MM.1S (cell line): ENCODE data around the gene E4F1.

ENCODE experiments used
- CTCF ChIP-seq: fragments of 300-600 bp; sonication (generic); IDR thresholded peaks from 2 replicates; pipeline ENCODE4 v1.5.1; 2016; ENCODE audit warnings: antibody characterized with exemption, low read length, mixed read lengths
- EZH2 ChIP-seq: fragments of 300-600 bp; sonication (generic); optimal IDR thresholded peaks from 2 replicates; pipeline ENCODE3; 2017; ENCODE audit warnings: low read depth, mild to moderate bottlenecking, antibody characterized with exemption, low read length, mixed read lengths

DNA sequence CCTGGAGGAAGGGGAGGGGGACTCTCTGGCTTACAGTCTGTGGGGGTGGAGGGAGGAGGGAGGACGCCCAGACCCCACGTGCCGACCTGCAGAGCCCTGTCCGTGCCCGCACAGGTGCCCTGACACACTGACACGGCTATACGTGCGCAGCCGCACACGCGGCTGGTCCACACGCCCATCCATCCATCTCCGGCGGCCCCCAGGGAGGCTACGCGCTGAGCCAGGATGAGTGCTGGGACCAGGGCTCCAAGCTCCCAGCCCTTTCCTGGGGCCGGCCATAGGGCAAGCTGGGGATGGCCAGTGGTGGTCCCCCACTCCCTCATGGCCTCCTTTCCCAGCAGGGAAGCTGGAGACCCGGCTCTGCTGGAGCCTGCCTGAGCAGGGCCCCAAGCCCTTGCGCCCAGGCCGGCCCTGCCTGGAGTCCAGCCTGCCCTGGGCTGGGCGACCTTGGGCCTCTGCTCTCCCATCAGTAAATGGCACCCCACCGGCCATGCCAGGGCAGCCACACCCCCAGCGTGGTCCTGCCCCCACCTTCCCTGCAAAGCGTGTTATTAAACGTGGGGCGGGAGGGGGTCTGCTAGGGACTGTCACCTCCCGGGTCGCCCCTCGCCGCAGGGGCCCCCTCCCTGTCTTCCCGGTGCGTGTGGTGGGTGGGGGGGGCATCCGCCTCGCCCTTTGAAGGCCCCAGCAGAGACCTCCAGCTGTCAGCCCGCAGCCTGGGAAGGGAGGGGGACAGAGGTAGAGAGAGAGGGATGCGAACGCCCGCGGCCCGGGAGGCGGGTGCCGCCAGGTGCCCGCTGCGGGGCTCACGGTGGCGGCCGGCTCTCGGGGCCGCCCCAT lies 27.8 kb upstream of the E4F1 start:
- TF ChIP-seq CTCF (no peak), EZH2 (peak; percentile 60)
